HUES64 (cell line): ENCODE results near the gene NTF4.
A peak's percentile ranks its signal among the peaks of the same experiment; 100 is the strongest.
"Not testable (repeated sequence)": the region's sequence is repeated elsewhere in the genome, so short reads cannot be mapped to it uniquely, and the experiment has no call there.

Experiments
- H3K27ac ChIP-seq: 2 replicates; pipeline ENCODE4 v1.7.0; 2013; ENCODE audit warnings: low read depth, low read length, inconsistent platforms
- H3K27me3 ChIP-seq: 2 replicates; pipeline ENCODE4 v1.6.1; 2013; ENCODE audit warnings: mild to moderate bottlenecking, low read length; ENCODE audit not compliant: insufficient read depth
- H3K36me3 ChIP-seq: 2 replicates; pipeline ENCODE4 v1.6.1; 2013; ENCODE audit warnings: mild to moderate bottlenecking, low read length; ENCODE audit not compliant: insufficient read depth
- H3K4me1 ChIP-seq: 2 replicates; pipeline ENCODE4 v1.6.1; 2013; ENCODE audit warnings: mild to moderate bottlenecking, low read length, moderate library complexity; ENCODE audit not compliant: insufficient read depth
- H3K4me3 ChIP-seq: 2 replicates; pipeline ENCODE4 v1.5.1; 2013; ENCODE audit warnings: mild to moderate bottlenecking, low read length, moderate library complexity
- H3K9ac ChIP-seq: 2 replicates; pipeline ENCODE4 v1.6.1; 2013; ENCODE audit warnings: mild to moderate bottlenecking, low read depth, low read length
- H3K9me3 ChIP-seq: 2 replicates; pipeline ENCODE4 v1.6.1; 2013; ENCODE audit warnings: low read depth, low read length; ENCODE audit not compliant: insufficient read depth
- WGBS: fragments of 150-250, 120-280 bp; methylation state at CpG from one replicate; pipeline ENCODE4 v1.1.7; 2013; ENCODE audit warnings: missing lambda C conversion rate; 5-methylcytosine and 5-hydroxymethylcytosine counted together

The NTF4 gene

DNA sequence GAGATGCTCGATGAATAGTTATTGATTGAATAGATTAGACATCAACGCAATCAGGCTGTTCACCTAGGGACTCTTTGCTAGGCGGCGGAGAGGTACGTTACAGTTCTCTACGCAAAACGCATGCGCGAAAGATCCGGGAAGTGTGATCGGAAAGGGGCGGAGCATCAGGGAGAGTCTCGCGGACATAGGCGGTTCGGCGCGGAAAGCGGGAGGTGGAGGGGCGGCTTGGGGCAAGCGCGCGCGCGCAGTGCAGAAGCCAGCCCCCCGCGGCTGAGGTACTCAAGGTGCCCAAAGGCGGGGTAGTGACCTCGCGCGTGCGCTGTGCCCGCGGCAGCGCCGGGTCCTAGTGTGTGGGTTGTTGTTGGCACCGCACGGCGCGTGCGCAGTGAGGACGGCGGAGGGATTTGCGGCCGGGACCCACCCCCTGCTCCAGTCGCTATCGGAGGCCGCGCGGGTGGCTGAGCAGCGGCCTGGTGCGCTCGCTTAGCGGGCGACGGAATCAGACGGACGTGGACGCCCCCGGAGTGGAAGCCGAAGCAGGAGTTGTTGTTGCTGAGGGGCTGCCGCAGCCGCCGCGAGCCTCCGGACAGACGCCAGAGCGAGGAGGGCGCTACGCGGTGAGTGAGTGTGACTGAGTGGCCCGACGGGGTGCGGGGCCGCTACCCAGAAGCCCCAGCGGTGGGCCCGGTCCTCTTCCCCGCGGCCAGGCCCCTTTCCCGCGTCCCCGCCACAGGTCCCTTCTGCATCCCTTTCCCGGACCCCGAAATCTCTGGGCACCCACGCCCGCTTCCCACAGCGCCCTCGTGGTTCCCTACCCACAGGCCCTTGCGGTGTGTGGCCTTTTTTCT lies 20.6 kb upstream of the NTF4 start, which contains the start of gene SNRNP70:
Gene SNRNP70 (plus strand): TSS at position 432 of the 848 bp plus-strand sequence. CDS start 964 bp downstream, outside the sequence.
- Histone ChIP-seq H3K9ac (peak within 1 kb of the TSS; percentile 99), H3K4me1 (peaks cover 3% of the 10 kb centered on the region), H3K36me3 (peaks cover 33% of the 10 kb centered on the region), H3K27me3 (0 out of 2 replicates have a peak, but pooled peaks cover 1% of the 10 kb centered on the region), H3K4me3 (peak within 1 kb of the TSS; percentile 99), H3K27ac (peak within 1 kb of the TSS; percentile 98), H3K9me3 (no peaks in the 10 kb centered on the region)
- under 1% methylated on average over 89 of the region's 89 CpGs for WGBS

DNA sequence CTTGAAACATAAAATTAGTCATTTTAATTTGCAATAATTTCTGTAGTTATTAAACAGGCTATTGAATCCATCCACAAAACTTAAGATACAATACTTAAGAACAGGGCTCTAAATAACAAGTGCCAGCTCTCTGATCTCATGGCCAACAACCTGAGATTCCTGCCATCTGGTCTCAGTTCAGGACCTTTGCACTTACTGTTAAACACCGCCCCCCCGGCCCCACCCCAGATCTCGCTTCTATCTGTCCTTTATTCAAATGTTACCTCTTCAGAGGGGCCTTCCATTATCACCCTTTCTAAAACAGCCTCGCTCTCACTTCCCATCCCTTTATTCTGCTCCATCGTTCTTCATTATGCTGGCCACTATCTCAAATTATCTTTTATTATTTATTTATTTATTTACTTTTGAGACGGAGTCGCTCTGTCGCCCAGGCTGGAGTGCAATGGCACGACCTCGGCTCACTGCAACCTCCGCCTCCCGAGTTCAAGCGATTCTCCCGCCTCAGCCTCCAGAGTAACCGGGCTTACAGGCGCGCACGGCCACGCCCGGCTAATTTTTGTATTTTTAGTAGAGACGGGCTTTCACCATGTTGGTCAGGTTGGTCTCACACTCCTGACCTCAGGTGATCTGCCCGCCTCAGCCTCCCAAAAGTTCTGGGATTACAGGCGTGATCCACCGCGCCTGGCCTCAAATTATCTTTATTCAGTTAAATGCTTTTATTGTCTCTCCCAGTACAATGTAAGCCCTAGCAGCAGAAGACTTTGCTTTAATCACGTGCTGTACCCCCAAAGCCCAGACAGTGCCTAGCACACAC lies 19.8 kb upstream of the NTF4 start:
- H3K9ac ChIP-seq = peak overlapping the region; percentile 99
- H3K27me3 ChIP-seq = 0 out of 2 replicates have a peak, but pooled peaks cover 4% of the 10 kb centered on the region
- WGBS = 77% methylated on average over 26 of the region's 26 CpGs
- H3K27ac ChIP-seq = no peak overlapping the region
- peaks cover 27% of the 10 kb centered on the region for H3K36me3 ChIP-seq
- no peaks in the 10 kb centered on the region for H3K9me3 ChIP-seq
- peak overlapping the region; percentile 99 for H3K4me3 ChIP-seq
- H3K4me1 ChIP-seq = peaks cover 3% of the 10 kb centered on the region

DNA sequence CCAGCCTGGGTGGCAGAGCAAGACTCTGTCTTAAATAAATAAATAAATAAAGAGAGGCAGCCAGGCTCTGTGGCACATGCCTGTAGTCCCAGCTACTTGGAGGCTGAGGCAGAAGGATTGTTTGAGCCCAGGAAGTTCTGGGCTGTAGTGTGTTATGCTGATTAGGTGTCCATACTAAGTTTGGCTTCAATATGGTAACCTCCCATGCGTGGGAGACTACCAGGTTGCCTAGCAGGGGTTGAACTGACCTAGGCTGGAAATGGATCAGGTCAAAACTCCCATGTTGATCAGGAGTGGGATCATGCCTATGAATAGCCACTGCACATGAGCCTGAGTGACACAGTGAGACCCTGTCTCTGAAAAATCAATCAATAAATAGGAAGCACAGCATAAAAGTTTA lies 16.7 kb upstream of the NTF4 start:
- WGBS = 80% methylated on average over 1 of the region's 1 CpG
- Histone ChIP-seq H3K9me3 (no peaks in the 10 kb centered on the region), H3K27me3 (0 out of 2 replicates have a peak, but pooled peaks cover 4% of the 10 kb centered on the region), H3K27ac (no peak overlapping the region), H3K4me3 (no peak overlapping the region), H3K36me3 (peaks cover 1% of the 10 kb centered on the region; the same call in 1 of the 2 replicates), H3K9ac (no peak overlapping the region), H3K4me1 (peaks cover 1% of the 10 kb centered on the region)

DNA sequence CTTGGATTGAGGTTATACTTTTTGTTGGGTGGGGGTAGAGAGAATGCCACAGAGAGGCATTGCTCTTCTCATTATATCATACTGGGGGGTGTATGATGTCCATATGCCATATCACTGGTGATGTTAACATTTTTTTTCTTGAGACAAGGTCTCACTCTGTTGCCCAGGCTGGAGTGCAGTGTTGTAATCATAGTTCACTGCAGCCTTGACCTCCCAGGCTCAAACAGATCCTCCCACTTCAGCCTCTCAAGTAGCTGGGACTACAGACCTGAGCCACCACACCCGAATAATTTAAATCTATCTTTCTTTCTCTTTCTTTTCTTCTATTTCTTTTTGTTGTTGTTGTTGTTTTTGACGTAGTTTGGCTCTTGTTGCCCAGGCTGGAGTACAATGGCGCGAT lies 15.8 kb upstream of the NTF4 start:
- no peaks in the 10 kb centered on the region for H3K36me3 ChIP-seq
- 90% methylated on average over 3 of the region's 4 CpGs for WGBS

DNA sequence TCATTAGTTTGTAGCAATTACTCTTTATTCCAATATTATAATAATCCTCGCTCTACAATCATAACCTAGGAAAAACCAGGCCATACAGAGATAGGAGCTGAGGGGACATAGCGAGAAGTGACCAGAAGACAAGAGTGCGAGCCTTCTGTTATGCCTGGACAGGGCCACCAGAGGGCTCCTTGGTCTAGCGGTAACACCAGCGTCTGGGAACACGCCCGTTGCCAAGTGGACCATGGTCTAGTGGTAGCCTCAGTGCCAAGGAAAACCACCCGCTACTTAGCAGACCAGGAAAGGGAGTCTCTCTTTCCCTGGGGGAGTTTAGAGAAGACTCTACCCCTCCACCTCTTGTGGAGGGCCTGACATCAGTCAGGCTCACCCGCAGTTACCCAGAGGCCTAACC lies 10.3 kb upstream of the NTF4 start:
- H3K9ac ChIP-seq, H3K36me3 ChIP-seq, H3K4me3 ChIP-seq, H3K4me1 ChIP-seq, H3K9me3 ChIP-seq, H3K27ac ChIP-seq: not testable (repeated sequence)
- peaks cover 47% of the 10 kb centered on the region for H3K27me3 ChIP-seq
- 25% methylated on average over 7 of the region's 9 CpGs for WGBS

More for the DNA sequence above, 15.8 kb upstream of the NTF4 start:
- 0 out of 2 replicates have a peak, but pooled peaks cover 4% of the 10 kb centered on the region for H3K27me3 ChIP-seq
- H3K9ac ChIP-seq = no peak overlapping the region
- H3K9me3 ChIP-seq = no peaks in the 10 kb centered on the region
- no peak overlapping the region for H3K4me3 ChIP-seq
- no peaks in the 10 kb centered on the region for H3K4me1 ChIP-seq
- no peak overlapping the region for H3K27ac ChIP-seq

DNA sequence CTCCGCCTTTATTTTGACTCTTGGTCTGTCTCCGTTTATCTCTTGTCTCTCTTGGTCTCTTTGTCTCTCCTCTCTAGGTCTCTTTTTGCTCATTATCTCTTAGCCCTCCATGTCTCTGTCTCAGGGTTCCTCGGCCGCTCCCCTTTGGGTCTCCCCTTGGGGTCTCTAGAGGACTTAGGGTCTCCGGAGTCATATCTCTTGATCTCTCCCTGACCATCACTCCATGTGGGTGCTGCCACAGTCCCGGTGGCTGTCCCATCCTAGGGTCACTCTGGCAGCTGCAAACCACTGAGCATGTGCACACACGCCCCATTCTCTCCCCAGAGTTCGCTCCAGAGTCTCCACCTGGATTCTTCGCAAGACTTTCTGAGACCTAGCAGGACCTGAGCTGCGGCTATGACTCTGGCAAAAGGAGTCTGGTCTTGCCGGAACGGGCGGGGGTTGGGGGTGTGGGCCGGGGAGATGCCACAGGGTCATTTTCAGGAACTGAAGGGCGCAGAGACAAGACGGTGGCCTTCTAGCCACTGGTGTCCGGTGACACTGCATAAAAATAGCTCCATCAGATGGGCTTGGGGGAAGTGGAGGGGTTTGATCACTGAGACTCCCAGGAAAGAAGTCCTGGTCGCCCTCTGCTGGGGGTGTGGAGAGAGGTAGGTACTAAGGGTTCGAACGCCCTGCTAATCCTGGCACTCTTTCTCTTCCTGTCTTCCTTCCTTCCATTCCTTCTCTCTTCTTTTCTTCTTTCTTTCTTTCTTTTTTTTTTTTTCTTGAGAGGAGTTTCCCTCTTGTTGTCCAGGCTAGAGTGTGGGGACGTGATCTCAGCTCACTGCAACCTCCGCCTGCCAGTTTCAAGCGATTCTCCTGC lies 9.1 kb upstream of the NTF4 start:
- Histone ChIP-seq H3K9me3 (no peaks in the 10 kb centered on the region), H3K27me3 (peaks cover 58% of the 10 kb centered on the region), H3K4me3 (no peak overlapping the region), H3K9ac (no peak overlapping the region), H3K27ac (no peak overlapping the region), H3K4me1 (no peaks in the 10 kb centered on the region), H3K36me3 (no peaks in the 10 kb centered on the region)
- WGBS = 79% methylated on average over 21 of the region's 23 CpGs

DNA sequence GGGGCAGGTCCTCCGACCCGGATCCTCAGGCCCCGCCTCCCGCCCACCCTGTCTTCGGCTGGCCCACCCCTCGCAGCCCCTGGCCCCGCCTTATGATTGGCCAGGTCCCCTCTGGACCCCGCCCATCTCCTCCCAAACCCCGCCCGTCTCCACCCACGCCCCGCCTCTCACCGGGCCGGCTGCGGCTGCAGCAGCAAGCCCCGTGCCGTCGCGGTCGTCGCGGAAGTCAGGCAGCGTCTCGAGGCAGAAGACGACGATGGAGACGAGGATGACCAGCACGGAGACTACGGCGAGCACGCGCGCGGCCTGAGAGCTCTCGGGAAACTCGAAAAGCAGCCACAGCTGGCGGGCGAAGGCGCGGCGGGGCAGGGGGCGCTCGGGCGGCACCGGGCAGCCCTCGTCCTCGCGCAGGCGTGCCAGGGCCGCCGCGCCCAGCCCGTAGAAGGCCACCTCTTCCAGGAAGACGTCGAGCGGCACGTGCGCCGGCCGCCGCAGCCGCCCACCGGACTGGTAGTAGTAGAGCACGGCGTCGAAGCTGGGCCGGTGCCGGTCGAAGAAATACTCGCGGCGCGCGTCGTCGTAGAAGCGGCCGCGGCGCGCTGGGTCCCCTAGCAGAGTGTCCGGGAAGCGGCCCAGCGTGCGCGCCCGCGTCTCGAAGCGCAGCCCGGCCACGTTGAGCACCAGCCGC lies 7.4 kb upstream of the NTF4 start:
- Histone ChIP-seq H3K4me1 (no peaks in the 10 kb centered on the region), H3K9ac (no peak overlapping the region), H3K9me3 (no peaks in the 10 kb centered on the region), H3K36me3 (no peaks in the 10 kb centered on the region), H3K27me3 (peaks cover 70% of the 10 kb centered on the region), H3K27ac (no peak overlapping the region), H3K4me3 (peak overlapping the region; percentile 33; the same call in 1 of the 2 replicates)
- 16% methylated on average over 93 of the region's 93 CpGs for WGBS

DNA sequence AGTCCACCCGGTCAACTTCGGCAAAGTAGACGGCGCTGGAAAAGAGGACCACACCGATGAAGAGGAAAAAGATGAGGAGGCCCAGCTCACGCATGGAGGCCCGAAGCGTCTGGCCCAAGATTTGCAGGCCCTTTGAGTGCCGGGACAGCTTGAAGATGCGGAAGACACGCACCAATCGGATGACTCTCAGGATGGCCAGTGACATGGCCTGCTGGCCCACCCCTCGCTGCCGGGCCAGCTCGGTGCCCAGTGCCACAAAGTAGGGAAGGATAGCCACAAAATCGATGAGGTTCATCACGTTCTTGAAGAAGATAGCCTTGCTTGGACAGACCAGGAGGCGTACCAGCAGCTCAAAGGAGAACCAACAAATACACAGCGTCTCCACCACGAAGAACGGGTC lies 5.8 kb upstream of the NTF4 start:
- Histone ChIP-seq H3K4me3 (no peak overlapping the region), H3K9ac (no peak overlapping the region), H3K4me1 (peaks cover 10% of the 10 kb centered on the region; the same call in 1 of the 2 replicates), H3K9me3 (no peaks in the 10 kb centered on the region), H3K27ac (no peak overlapping the region), H3K27me3 (peaks cover 86% of the 10 kb centered on the region), H3K36me3 (no peaks in the 10 kb centered on the region)
- WGBS = 92% methylated on average over 21 of the region's 21 CpGs

DNA sequence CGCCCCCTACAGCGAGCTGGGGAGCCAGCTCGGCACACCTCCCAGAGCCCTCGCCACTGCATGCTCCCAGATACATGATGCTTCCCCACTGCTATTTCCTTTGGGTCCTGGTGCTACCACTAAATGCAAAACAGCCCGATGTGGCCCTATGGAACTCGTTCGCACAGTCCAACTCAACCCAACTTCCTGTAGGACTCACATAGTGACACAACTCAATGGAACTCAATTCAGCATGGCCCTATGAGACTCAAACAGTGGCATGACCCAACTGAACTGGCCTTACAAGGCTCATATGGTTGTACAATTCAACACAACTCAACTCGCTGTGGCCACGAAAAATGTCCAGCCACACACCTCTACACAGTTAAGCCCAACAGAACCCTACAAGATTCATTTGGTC lies 4.4 kb upstream of the NTF4 start:
- 90% methylated on average over 9 of the region's 9 CpGs for whole genome bisulfite sequencing
- H3K27me3 ChIP-seq = peaks cover 83% of the 10 kb centered on the region
- no peaks in the 10 kb centered on the region for H3K36me3 ChIP-seq

DNA sequence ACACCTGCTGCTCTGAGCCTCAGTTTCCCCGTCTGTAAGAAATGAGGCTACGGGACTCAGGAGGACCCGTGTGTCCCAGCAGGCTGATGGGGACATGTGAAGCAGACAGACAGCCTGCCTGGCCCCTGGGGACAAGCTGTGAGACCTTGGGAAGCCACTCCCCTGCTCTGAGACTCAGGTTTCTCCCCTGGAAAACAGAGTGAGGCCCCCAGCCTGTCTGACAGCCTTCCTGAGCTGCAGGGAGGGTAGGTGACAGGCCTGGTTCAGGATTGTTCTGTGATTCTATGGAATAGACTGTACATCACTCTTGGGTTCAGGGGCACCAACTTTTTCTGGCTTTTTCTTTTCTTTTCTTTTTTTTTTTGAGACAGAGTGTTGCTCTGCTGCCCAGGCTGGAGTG lies 2.9 kb upstream of the NTF4 start:
- H3K9me3 ChIP-seq = no peaks in the 10 kb centered on the region
- H3K9ac ChIP-seq = no peak overlapping the region
- no peak overlapping the region for H3K4me3 ChIP-seq
- peaks cover 68% of the 10 kb centered on the region for H3K27me3 ChIP-seq
- 81% methylated on average over 3 of the region's 3 CpGs for WGBS
- no peak overlapping the region for H3K27ac ChIP-seq
- H3K36me3 ChIP-seq = no peaks in the 10 kb centered on the region
- H3K4me1 ChIP-seq = peaks cover 20% of the 10 kb centered on the region

More for the DNA sequence above, 4.4 kb upstream of the NTF4 start:
- H3K9me3 ChIP-seq = no peaks in the 10 kb centered on the region
- no peak overlapping the region for H3K4me3 ChIP-seq
- H3K4me1 ChIP-seq = peaks cover 16% of the 10 kb centered on the region
- no peak overlapping the region for H3K27ac ChIP-seq
- no peak overlapping the region for H3K9ac ChIP-seq
